ENCODE data around the gene THSD4. TPM values are rescaled to one million over a fixed set of nuclear protein-coding genes. Genes with fewer than 3 reads are reported as not detected.

The THSD4 gene
- total and polyA plus RNA-seq, 2 of the 8 experiments (the other 6 are each of a cell fraction or from before 2014, with no cell fraction given): 2.5 to 6.2 TPM

DNA sequence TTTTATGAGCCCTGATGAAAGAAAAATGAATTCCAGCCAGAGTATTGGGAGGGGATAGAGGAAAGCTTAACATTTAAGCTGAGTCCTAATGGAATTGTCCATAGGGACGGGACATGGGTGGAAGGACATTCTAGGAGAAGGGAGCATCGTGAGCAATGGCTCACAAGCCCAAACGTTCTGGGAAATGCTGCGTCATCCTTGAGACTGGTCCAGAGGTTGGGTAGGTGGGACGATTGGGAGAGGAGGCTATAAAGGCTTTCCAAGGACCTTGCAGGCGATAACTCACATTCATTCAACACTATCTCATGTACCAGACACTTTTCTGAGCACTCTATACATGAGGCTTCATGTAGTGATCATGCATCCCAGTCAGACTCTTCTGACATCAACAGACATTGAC, 237.5 kb downstream of the THSD4 start:
- Histone ChIP-seq H4K91ac (replicated peaks; ENCODE audit: insufficient read length, low read length) (no peak overlapping the region), H2BK20ac (ENCODE audit: low read length) (no peak overlapping the region), H3K79me1 (ENCODE audit: low read depth, low read length) (no peaks in the 10 kb centered on the region), H3K14ac (ENCODE audit: insufficient read length) (no peak overlapping the region), H3K4ac (replicated peaks; ENCODE audit: insufficient read length, low read depth, low read length) (no peak overlapping the region), H3K79me2 (ENCODE audit: control insufficient read depth in 1 of 2, insufficient read depth in 2 of 2, low read length in 2 of 2) (no peaks in the 10 kb centered on the region), H2BK12ac (ENCODE audit: low read depth, low read length) (no peak overlapping the region), H2BK120ac (replicated peaks; ENCODE audit: low read depth, low read length) (no peak overlapping the region), H2BK15ac (ENCODE audit: low read length) (no peak overlapping the region), H2BK5ac (ENCODE audit: low read depth, low read length) (no peak overlapping the region), H3K4me2 (ENCODE audit: insufficient read depth in 1 of 2, low read depth in 2 of 2, low read length in 2 of 2) (no peak overlapping the region), H3K36me3 (ENCODE audit: control insufficient read depth in 2 of 4, insufficient read depth in 4 of 4, low read length in 3 of 4) (no peaks in the 10 kb centered on the region), H4K5ac (ENCODE audit: insufficient read length, low read depth, low read length) (no peak overlapping the region), H2AFZ (ENCODE audit: low read length) (no peak overlapping the region), H4K8ac (ENCODE audit: extremely low read depth, insufficient read depth, low read length) (no peak overlapping the region), H3K4me1 (replicated peaks in 1 of 4; ENCODE audit: control insufficient read depth in 3 of 4, insufficient read depth in 4 of 4, low read length in 3 of 4) (peaks cover 0 to 7% (median 4%) of the 10 kb centered on the region in 4 experiments; a peak in 5 of 7 replicates), H3K56ac (replicated peaks; ENCODE audit: insufficient read length, low read depth, low read length) (no peak overlapping the region), H4K20me1 (replicated peaks in 1 of 2; ENCODE audit: control insufficient read depth in 1 of 2, insufficient read depth in 2 of 2, low read length in 2 of 2) (no peaks in the 10 kb centered on the region), H3K9ac (replicated peaks in 1 of 4; ENCODE audit: extremely low read depth in 1 of 4, low read depth in 3 of 4, low read length in 3 of 4) (no peak overlapping the region), H3K9me3 (ENCODE audit: insufficient read depth in 2 of 2, low read depth in 1 of 2, low read length in 1 of 2) (no peaks in the 10 kb centered on the region), H3K27ac (ENCODE audit: low read depth, low read length) (no peak overlapping the region), H3K27me3 (replicated peaks in 1 of 4; ENCODE audit: control insufficient read depth in 3 of 4, extremely low read depth in 1 of 4, insufficient read depth in 3 of 4, low read length in 3 of 4) (no peaks in the 10 kb centered on the region), H2AK5ac (ENCODE audit: low read depth, low read length) (no peak overlapping the region), H3K23me2 (ENCODE audit: low read depth, low read length) (no peaks in the 10 kb centered on the region; the same call in 1 of the 2 replicates), H3K23ac (ENCODE audit: insufficient read length) (no peak overlapping the region), H3K18ac (ENCODE audit: extremely low read depth, low read length) (no peak overlapping the region), H3K4me3 (ENCODE audit: extremely low read depth in 1 of 4, insufficient read depth in 2 of 4, low read depth in 3 of 4, low read length in 4 of 4) (no peak overlapping the region)
- FAIRE-seq (no peak), DNase-seq (ENCODE audit: low read depth in 1 of 2, low spot score in 2 of 2) (no peak)
- 95% methylated on average over 6 of the region's 6 CpGs; no CpG with 5 or more reads in 1 of the 2 experiments for WGBS, 2 experiments (ENCODE audit: extremely low coverage in 1 of 2, insufficient coverage in 1 of 2, insufficient read length in 1 of 2, insufficient replicate concordance in 2 of 2, low coverage in 1 of 2, low lambda C conversion rate in 2 of 2, missing lambda C conversion rate in 1 of 2)
- CTCF ChIA-PET (ENCODE audit: partially characterized antibody): interaction anchor here (0.8 kb wide), 1 partner anchor 10 kb away, joined by 4 read pairs; no protein-coding TSS in a partner anchor
- POLR2A ChIA-PET (ENCODE audit: partially characterized antibody): no interaction called here
- TF ChIP-seq BRCA1 (IDR thresholded peaks at IDR 0.05; ENCODE audit: low read depth, low read length) (no peak), RNF2 (IDR thresholded peaks at IDR 0.05; ENCODE audit: borderline replicate concordance, low read depth, low read length, missing control alignments, poor library complexity, severe bottlenecking) (no peak), SP4 (IDR thresholded peaks at IDR 0.05; ENCODE audit: low read length) (no peak), SIX5 (IDR thresholded peaks at IDR 0.05; ENCODE audit: low read depth, low read length) (no peak), BCL11A (IDR thresholded peaks at IDR 0.05; ENCODE audit: low read depth in 2 of 2, low read length in 2 of 2) (no peak), ASH2L (IDR thresholded peaks at IDR 0.05; ENCODE audit: low read length) (no peak), POLR2AphosphoS5 (IDR thresholded peaks at IDR 0.05; ENCODE audit: low read depth, low read length) (no peak), NRF1 (IDR thresholded peaks at IDR 0.05; ENCODE audit: low read depth, low read length) (no peak), MAFK (IDR thresholded peaks at IDR 0.05; ENCODE audit: low read depth, low read length) (no peak), NANOG (IDR thresholded peaks at IDR 0.05; ENCODE audit: insufficient read depth, low read depth, low read length, poor library complexity, severe bottlenecking) (no peak)

Data from H1 (cell line).